Measurements from ENCODE around the gene GTF2A1. TPM values are rescaled to one million over a fixed set of nuclear protein-coding genes. Genes with fewer than 3 reads are reported as not detected.
A peak's percentile ranks its signal among the peaks of the same experiment; 100 is the strongest.

GTF2A1 gene
- total and polyA plus RNA-seq, 2 experiments from 2014 or later = 3.9 to 27.8 TPM

- H3K9ac ChIP-seq = no peak overlapping the region
- H3K9me2 ChIP-seq (ENCODE audit: insufficient read depth) = no peaks in the 10 kb centered on the region
- H4K20me1 ChIP-seq (ENCODE audit: insufficient read depth) = no peaks in the 10 kb centered on the region
- H3K4me1 ChIP-seq (ENCODE audit: insufficient read depth) = no peaks in the 10 kb centered on the region
- no peaks in the 10 kb centered on the region for H3K9me3 ChIP-seq (ENCODE audit: low read depth)
- H3F3A ChIP-seq (ENCODE audit: insufficient read depth) = no peaks in the 10 kb centered on the region
- peaks cover 30% of the 10 kb centered on the region for H3K27me3 ChIP-seq (replicated peaks; ENCODE audit: insufficient read depth)
- H3K36me3 ChIP-seq (ENCODE audit: low read depth) = no peaks in the 10 kb centered on the region
- in situ Hi-C loops (cut with MboI) = no loop called here
- H3K4me2 ChIP-seq (ENCODE audit: unreplicated experiment) = no peak overlapping the region
- no peak overlapping the region for H3K27ac ChIP-seq
- H2AFZ ChIP-seq = no peak overlapping the region
- no peaks in the 10 kb centered on the region for H3K79me2 ChIP-seq (ENCODE audit: insufficient read depth)
- no peak for DNase-seq
- WGBS, 2 experiments (ENCODE audit: low coverage in 1 of 2, low lambda C conversion rate in 2 of 2, missing lambda C conversion rate in 2 of 2) = 57 to 61% methylated on average over 3 of the region's 3 CpGs
- TF ChIP-seq EZH2 (IDR thresholded peaks at IDR 0.05; ENCODE audit: insufficient read depth, poor library complexity, severe bottlenecking) (no peak), EZH2phosphoT487 (IDR thresholded peaks at IDR 0.05; ENCODE audit: insufficient read depth, low read depth) (no peak)
- H3K4me3 ChIP-seq = no peak overlapping the region
Measured at GRCh38 chr14:81265636-81266169, 44.9 kb upstream of the GTF2A1 start.

- Histone ChIP-seq H3K36me3 (ENCODE audit: low read depth) (no peaks in the 10 kb centered on the region), H3F3A (ENCODE audit: insufficient read depth) (no peaks in the 10 kb centered on the region), H3K4me2 (ENCODE audit: unreplicated experiment) (no peak overlapping the region), H4K20me1 (ENCODE audit: insufficient read depth) (no peaks in the 10 kb centered on the region), H3K4me1 (ENCODE audit: insufficient read depth) (no peaks in the 10 kb centered on the region), H3K9ac (no peak overlapping the region), H3K27me3 (replicated peaks; ENCODE audit: insufficient read depth) (peaks cover 30% of the 10 kb centered on the region), H3K9me2 (ENCODE audit: insufficient read depth) (no peaks in the 10 kb centered on the region), H2AFZ (no peak overlapping the region), H3K27ac (no peak overlapping the region), H3K79me2 (ENCODE audit: insufficient read depth) (no peaks in the 10 kb centered on the region), H3K4me3 (no peak overlapping the region), H3K9me3 (ENCODE audit: low read depth) (no peaks in the 10 kb centered on the region)
- in situ Hi-C loops (cut with MboI) = no loop called here
- no peak for DNase-seq
- TF ChIP-seq EZH2phosphoT487 (IDR thresholded peaks at IDR 0.05; ENCODE audit: insufficient read depth, low read depth) = no peak
- TF ChIP-seq EZH2 (IDR thresholded peaks at IDR 0.05; ENCODE audit: insufficient read depth, poor library complexity, severe bottlenecking) = no peak
- 37 to 43% methylated on average over 1 of the region's 1 CpG for WGBS, 2 experiments (ENCODE audit: low coverage in 1 of 2, low lambda C conversion rate in 2 of 2, missing lambda C conversion rate in 2 of 2)
Measured at GRCh38 chr14:81264671-81265070, 43.9 kb upstream of the GTF2A1 start.

DNA sequence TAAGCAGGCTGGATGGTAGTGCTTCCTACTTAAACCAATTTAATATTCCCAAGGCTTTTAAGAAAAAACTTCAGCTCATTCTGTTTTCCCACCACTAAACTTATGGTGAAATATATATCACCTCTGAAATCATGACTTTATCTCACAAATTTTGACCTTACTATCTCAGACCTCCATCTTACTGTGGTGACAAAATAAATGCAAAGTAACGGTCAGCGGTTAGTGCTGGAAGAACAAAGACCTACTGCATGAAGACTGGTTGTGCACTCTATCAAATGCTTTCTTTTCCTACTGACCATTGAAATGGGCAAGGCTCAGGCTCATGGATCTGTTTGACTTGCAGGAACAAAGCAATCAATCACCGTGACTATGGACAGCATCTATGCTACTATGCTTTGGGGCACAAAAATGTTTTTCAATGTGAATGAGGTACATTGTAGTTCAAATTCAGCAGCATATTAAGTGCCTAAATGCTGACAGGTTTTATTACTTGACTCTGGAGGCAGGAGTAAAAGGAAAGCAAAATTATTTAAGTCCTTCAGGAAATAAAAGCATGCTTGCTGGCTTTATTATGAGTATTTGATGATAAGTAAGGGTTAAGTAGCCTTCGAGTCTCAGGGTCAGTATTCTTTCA lies 43.1 kb upstream of the GTF2A1 start:
- Histone ChIP-seq H2AFZ (no peak overlapping the region), H3K4me3 (no peak overlapping the region), H3F3A (ENCODE audit: insufficient read depth) (no peaks in the 10 kb centered on the region), H3K79me2 (ENCODE audit: insufficient read depth) (no peaks in the 10 kb centered on the region), H3K9ac (no peak overlapping the region), H3K9me3 (ENCODE audit: low read depth) (no peaks in the 10 kb centered on the region), H3K27me3 (replicated peaks; ENCODE audit: insufficient read depth) (peaks cover 30% of the 10 kb centered on the region), H3K4me1 (ENCODE audit: insufficient read depth) (no peaks in the 10 kb centered on the region), H3K4me2 (ENCODE audit: unreplicated experiment) (no peak overlapping the region), H4K20me1 (ENCODE audit: insufficient read depth) (no peaks in the 10 kb centered on the region), H3K27ac (no peak overlapping the region), H3K36me3 (ENCODE audit: low read depth) (no peaks in the 10 kb centered on the region), H3K9me2 (ENCODE audit: insufficient read depth) (no peaks in the 10 kb centered on the region)
- in situ Hi-C loops (cut with MboI) = no loop called here
- no peak for TF ChIP-seq EZH2phosphoT487 (IDR thresholded peaks at IDR 0.05; ENCODE audit: insufficient read depth, low read depth)
- no peak for TF ChIP-seq EZH2 (IDR thresholded peaks at IDR 0.05; ENCODE audit: insufficient read depth, poor library complexity, severe bottlenecking)
- 85 to 93% methylated on average over 4 of the region's 4 CpGs for WGBS, 2 experiments (ENCODE audit: low coverage in 1 of 2, low lambda C conversion rate in 2 of 2, missing lambda C conversion rate in 2 of 2)
- DNase-seq = no peak

GRCh38 chr14:81261176-81261575 lies 40.4 kb upstream of the GTF2A1 start:
- Histone ChIP-seq H3K4me1 (ENCODE audit: insufficient read depth) (no peaks in the 10 kb centered on the region), H3K9ac (no peak overlapping the region), H3K79me2 (ENCODE audit: insufficient read depth) (no peaks in the 10 kb centered on the region), H4K20me1 (ENCODE audit: insufficient read depth) (no peaks in the 10 kb centered on the region), H3F3A (ENCODE audit: insufficient read depth) (no peaks in the 10 kb centered on the region), H3K4me3 (no peak overlapping the region), H3K9me2 (ENCODE audit: insufficient read depth) (no peaks in the 10 kb centered on the region), H3K27me3 (replicated peaks; ENCODE audit: insufficient read depth) (peaks cover 6% of the 10 kb centered on the region; the same call in 1 of the 2 replicates), H3K4me2 (ENCODE audit: unreplicated experiment) (no peak overlapping the region), H3K36me3 (ENCODE audit: low read depth) (no peaks in the 10 kb centered on the region), H3K9me3 (ENCODE audit: low read depth) (no peaks in the 10 kb centered on the region), H3K27ac (no peak overlapping the region), H2AFZ (no peak overlapping the region)
- in situ Hi-C loops (cut with MboI) = no loop called here
- peak; percentile 16 for DNase-seq
- TF ChIP-seq EZH2 (IDR thresholded peaks at IDR 0.05; ENCODE audit: insufficient read depth, poor library complexity, severe bottlenecking) (no peak), EZH2phosphoT487 (IDR thresholded peaks at IDR 0.05; ENCODE audit: insufficient read depth, low read depth) (no peak)
- 51 to 60% methylated on average over 3 of the region's 3 CpGs for WGBS, 2 experiments (ENCODE audit: low coverage in 1 of 2, low lambda C conversion rate in 2 of 2, missing lambda C conversion rate in 2 of 2)
